Measurements from ENCODE around the gene CRIP3.

DNA sequence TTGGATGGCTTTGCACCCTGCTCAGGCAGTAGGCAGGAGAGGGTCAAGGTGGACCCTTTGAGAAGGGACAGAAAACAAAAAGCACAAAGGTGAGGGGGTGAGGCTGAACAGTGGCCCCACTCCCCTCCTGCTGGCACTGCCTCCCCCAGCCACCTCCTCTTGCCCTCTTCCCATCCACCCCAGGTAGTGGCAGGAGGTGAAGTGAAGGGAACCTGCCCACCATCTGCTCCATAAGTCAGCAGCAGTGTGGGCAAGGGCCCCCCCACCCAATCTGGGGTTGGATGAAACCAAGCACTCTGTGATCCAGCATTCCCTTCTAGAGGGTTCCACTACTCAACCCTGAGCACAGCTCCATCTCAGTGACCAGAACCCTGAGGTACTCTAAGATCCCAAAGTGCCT lies 36.7 kb downstream of the CRIP3 start:
- TF ChIP-seq POLR2A (IDR thresholded peaks at IDR 0.05) = no peak
- TF ChIP-seq, protein P1, sequence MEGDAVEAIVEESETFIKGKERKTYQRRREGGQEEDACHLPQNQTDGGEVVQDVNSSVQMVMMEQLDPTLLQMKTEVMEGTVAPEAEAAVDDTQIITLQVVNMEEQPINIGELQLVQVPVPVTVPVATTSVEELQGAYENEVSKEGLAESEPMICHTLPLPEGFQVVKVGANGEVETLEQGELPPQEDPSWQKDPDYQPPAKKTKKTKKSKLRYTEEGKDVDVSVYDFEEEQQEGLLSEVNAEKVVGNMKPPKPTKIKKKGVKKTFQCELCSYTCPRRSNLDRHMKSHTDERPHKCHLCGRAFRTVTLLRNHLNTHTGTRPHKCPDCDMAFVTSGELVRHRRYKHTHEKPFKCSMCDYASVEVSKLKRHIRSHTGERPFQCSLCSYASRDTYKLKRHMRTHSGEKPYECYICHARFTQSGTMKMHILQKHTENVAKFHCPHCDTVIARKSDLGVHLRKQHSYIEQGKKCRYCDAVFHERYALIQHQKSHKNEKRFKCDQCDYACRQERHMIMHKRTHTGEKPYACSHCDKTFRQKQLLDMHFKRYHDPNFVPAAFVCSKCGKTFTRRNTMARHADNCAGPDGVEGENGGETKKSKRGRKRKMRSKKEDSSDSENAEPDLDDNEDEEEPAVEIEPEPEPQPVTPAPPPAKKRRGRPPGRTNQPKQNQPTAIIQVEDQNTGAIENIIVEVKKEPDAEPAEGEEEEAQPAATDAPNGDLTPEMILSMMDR (IDR thresholded peaks at IDR 0.05 in 8 of 11, conservative IDR thresholded peaks at IDR 0.05 in 3 of 11) = no peak
